NOMO-1 (cell line): ENCODE measurements around the gene EGR1.

Source experiments
- DNase-seq, 2 experiments: peaks; one replicate each; lab custom pipeline; 2025; ENCODE audit not compliant: unreplicated experiment in 2 of 2; lab: John Stamatoyannopoulos, UW

The EGR1 gene

GRCh38 chr5:138452720-138453119 is 12.6 kb upstream of the EGR1 start:
- DNase-seq: no peak

- no peak for DNase-seq
Measured at GRCh38 chr5:138453590-138453989, 11.7 kb upstream of the EGR1 start.

GRCh38 chr5:138454121-138454520 is 11.2 kb upstream of the EGR1 start:
- no peak for DNase-seq

GRCh38 chr5:138455232-138455930 is 9.9 kb upstream of the EGR1 start:
- DNase-seq: no peak

- no peak for DNase-seq
Measured at GRCh38 chr5:138457531-138458275, 7.6 kb upstream of the EGR1 start.

GRCh38 chr5:138458384-138458783 is 6.9 kb upstream of the EGR1 start:
- no peak for DNase-seq

- no peak for DNase-seq
Measured at GRCh38 chr5:138458856-138459255, 6.4 kb upstream of the EGR1 start.

GRCh38 chr5:138459311-138459933 is 5.9 kb upstream of the EGR1 start:
- DNase-seq: peak; percentile 21 to 23

GRCh38 chr5:138460032-138460693 is 5.1 kb upstream of the EGR1 start:
- DNase-seq: no peak

- no peak for DNase-seq
Measured at GRCh38 chr5:138461343-138462125, 3.7 kb upstream of the EGR1 start.

- DNase-seq: no peak
Measured at GRCh38 chr5:138463419-138464007, 1.8 kb upstream of the EGR1 start.

GRCh38 chr5:138464008-138464387 is 1.3 kb upstream of the EGR1 start:
- DNase-seq: peak; percentile 89 to 94

- peak; percentile 97 to 98 for DNase-seq
Measured at GRCh38 chr5:138464388-138465260, 655 bp upstream of the EGR1 start.

- no peak for DNase-seq
Measured at GRCh38 chr5:138466125-138466899, 1.0 kb downstream of the EGR1 start.

GRCh38 chr5:138466900-138467710 is 1.8 kb downstream of the EGR1 start:
- no peak for DNase-seq

- no peak for DNase-seq
Measured at GRCh38 chr5:138467711-138468132, 2.4 kb downstream of the EGR1 start.

GRCh38 chr5:138468133-138468965 is 3.1 kb downstream of the EGR1 start:
- DNase-seq: peak in 1 of 2 experiments; percentile 33
